ENCODE data around the gene KRTAP12-2. TPM values are rescaled to one million over a fixed set of nuclear protein-coding genes. Genes with fewer than 3 reads are reported as not detected.

The KRTAP12-2 gene
- total and polyA plus RNA-seq, 10 of the 15 experiments (the other 5 are each of a cell fraction or from before 2014, with no cell fraction given) = not detected

DNA sequence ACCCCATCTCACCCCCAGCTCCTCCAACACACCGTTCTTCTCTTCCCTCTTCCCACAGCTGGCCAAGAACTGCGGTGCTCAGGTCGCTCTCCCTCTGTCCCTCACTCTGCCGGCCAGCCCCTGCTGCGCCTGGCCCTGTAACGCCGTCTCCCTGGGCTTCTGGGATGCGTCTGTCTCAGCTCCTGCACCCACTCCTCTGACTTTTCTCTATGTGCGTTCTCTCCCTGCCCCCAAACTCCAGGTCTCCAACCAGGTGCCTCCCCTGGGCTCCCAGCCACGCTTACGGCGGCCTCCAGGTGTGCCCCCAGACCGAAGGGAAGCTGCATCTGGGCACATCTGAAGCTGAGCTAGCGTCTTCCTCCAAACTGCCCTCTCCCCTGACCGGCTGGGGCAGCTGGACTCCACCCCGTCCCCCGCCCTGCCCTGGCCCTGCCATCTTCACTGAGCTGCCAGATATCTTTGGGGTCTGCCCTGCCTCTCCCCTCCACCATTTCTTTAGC, 32.8 kb upstream of the KRTAP12-2 start:
- Histone ChIP-seq H3K9ac (ENCODE audit: control insufficient read depth, insufficient read depth, low read length) (no peak overlapping the region), H2AFZ (ENCODE audit: control insufficient read depth, low read depth, low read length) (no peak overlapping the region), H3K36me3 (ENCODE audit: control insufficient read depth in 2 of 2, insufficient read depth in 2 of 2, low read length in 1 of 2) (no peaks in the 10 kb centered on the region), H3K9me3 (replicated peaks; ENCODE audit: control insufficient read depth, insufficient read depth, low read length) (no peaks in the 10 kb centered on the region), H3K27me3 (replicated peaks in 1 of 2; ENCODE audit: control insufficient read depth in 2 of 2, insufficient read depth in 2 of 2, low read length in 1 of 2) (peaks cover 2 to 5% of the 10 kb centered on the region in 2 experiments; a peak in 3 of 4 replicates), H3K79me2 (ENCODE audit: control insufficient read depth, insufficient read depth, low read length) (no peaks in the 10 kb centered on the region), H3K4me1 (ENCODE audit: control insufficient read depth, insufficient read depth, low read length) (no peaks in the 10 kb centered on the region), H3K4me2 (ENCODE audit: control insufficient read depth, insufficient read depth) (no peak overlapping the region), H3K27ac (ENCODE audit: control insufficient read depth, insufficient read depth) (no peak overlapping the region), H4K20me1 (ENCODE audit: control insufficient read depth, insufficient read depth) (no peaks in the 10 kb centered on the region), H3K4me3 (no peak overlapping the region)
- intact Hi-C loops (cut with micrococcal nuclease; ENCODE audit: unreplicated experiment) = no loop called here
- ChIA-PET CTCF (no interaction called here), SMC1A (ENCODE audit: uncharacterized antibody, unreplicated experiment) (no interaction called here), RAD21 (ENCODE audit: unreplicated experiment) (interaction anchor here (0.5 kb wide), 1 partner anchor 1021 kb away, joined by 3 read pairs; no protein-coding TSS in a partner anchor), POLR2A (no interaction called here)
- FAIRE-seq = no peak
- no TSS peak for BruUV-seq (replicated peaks)
- no peak for TF ChIP-seq EED (IDR thresholded peaks at IDR 0.05; ENCODE audit: low read depth)
- TF ChIP-seq ZZZ3 (IDR thresholded peaks at IDR 0.05; ENCODE audit: control insufficient read depth, insufficient read length, low read depth) = no peak
- TF ChIP-seq, protein P1, sequence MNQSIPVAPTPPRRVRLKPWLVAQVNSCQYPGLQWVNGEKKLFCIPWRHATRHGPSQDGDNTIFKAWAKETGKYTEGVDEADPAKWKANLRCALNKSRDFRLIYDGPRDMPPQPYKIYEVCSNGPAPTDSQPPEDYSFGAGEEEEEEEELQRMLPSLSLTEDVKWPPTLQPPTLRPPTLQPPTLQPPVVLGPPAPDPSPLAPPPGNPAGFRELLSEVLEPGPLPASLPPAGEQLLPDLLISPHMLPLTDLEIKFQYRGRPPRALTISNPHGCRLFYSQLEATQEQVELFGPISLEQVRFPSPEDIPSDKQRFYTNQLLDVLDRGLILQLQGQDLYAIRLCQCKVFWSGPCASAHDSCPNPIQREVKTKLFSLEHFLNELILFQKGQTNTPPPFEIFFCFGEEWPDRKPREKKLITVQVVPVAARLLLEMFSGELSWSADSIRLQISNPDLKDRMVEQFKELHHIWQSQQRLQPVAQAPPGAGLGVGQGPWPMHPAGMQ (IDR thresholded peaks at IDR 0.05; ENCODE audit: borderline replicate concordance) = no peak
- TF ChIP-seq NR2C2 (IDR thresholded peaks at IDR 0.05; ENCODE audit: borderline replicate concordance, control insufficient read depth, insufficient read length, low read depth) = no peak
- TF ChIP-seq, protein P2, sequence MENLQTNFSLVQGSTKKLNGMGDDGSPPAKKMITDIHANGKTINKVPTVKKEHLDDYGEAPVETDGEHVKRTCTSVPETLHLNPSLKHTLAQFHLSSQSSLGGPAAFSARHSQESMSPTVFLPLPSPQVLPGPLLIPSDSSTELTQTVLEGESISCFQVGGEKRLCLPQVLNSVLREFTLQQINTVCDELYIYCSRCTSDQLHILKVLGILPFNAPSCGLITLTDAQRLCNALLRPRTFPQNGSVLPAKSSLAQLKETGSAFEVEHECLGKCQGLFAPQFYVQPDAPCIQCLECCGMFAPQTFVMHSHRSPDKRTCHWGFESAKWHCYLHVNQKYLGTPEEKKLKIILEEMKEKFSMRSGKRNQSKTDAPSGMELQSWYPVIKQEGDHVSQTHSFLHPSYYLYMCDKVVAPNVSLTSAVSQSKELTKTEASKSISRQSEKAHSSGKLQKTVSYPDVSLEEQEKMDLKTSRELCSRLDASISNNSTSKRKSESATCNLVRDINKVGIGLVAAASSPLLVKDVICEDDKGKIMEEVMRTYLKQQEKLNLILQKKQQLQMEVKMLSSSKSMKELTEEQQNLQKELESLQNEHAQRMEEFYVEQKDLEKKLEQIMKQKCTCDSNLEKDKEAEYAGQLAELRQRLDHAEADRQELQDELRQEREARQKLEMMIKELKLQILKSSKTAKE (IDR thresholded peaks at IDR 0.05; ENCODE audit: low read depth, poor library complexity, severe bottlenecking) = no peak
- no peak for TF ChIP-seq NFYB (IDR thresholded peaks at IDR 0.05; ENCODE audit: insufficient read depth, low read depth, low read length)
- TF ChIP-seq FOXM1 (IDR thresholded peaks at IDR 0.05; ENCODE audit: low read depth, low read length) = no peak
- TF ChIP-seq NFIC (IDR thresholded peaks at IDR 0.05; ENCODE audit: low read depth, low read length) = no peak
- TF ChIP-seq SMAD5 (IDR thresholded peaks at IDR 0.05; ENCODE audit: low read depth) = no peak
- ATAC-seq = no peak
- no peak for DNase-seq (ENCODE audit: low read depth, low spot score)
- in situ Hi-C loops (cut with MboI) = no loop called here
- 17% methylated on average over 17 of the region's 17 CpGs for WGBS (ENCODE audit: insufficient coverage, insufficient replicate concordance, low lambda C conversion rate, missing lambda C conversion rate)
